ENCODE results near the gene CCDC137.

Gene CCDC137

GRCh38 chr17:81703747-81704654 is 37.5 kb downstream of the CCDC137 start:
- DNase-seq, result no peak

GRCh38 chr17:81705518-81706231 is 39.1 kb downstream of the CCDC137 start:
- no peak for DNase-seq

- DNase-seq, result no peak
Observed at GRCh38 chr17:81706232-81706611, 39.7 kb downstream of the CCDC137 start.

- no peak for DNase-seq
Observed at GRCh38 chr17:81706757-81707624, 40.5 kb downstream of the CCDC137 start.

GRCh38 chr17:81707725-81708646 is 41.4 kb downstream of the CCDC137 start:
- no peak for DNase-seq

GRCh38 chr17:81708739-81709185 is 42.2 kb downstream of the CCDC137 start:
- DNase-seq, result no peak

- DNase-seq, result no peak
Observed at GRCh38 chr17:81710514-81711308, 44.2 kb downstream of the CCDC137 start.

- DNase-seq, result peak; percentile 70
Observed at GRCh38 chr17:81711814-81712467, 45.4 kb downstream of the CCDC137 start, which contains the start of gene SLC25A10. Gene SLC25A10, plus strand, starts transcription at chr17:81712284. Its CDS starts 143 bp downstream, at chr17:81712427.

- DNase-seq, result no peak
Observed at GRCh38 chr17:81712468-81713003, 46.0 kb downstream of the CCDC137 start.

- DNase-seq, result no peak
Observed at GRCh38 chr17:81713004-81713555, 46.5 kb downstream of the CCDC137 start.

- DNase-seq, result no peak
Observed at GRCh38 chr17:81713556-81714411, 47.2 kb downstream of the CCDC137 start.

- no peak for DNase-seq
Observed at GRCh38 chr17:81714412-81715106, 48.0 kb downstream of the CCDC137 start.

GRCh38 chr17:81715107-81715871 is 48.8 kb downstream of the CCDC137 start:
- no peak for DNase-seq

GRCh38 chr17:81715872-81716673 is 49.5 kb downstream of the CCDC137 start:
- no peak for DNase-seq

GRCh38 chr17:81716674-81716996 is 50.1 kb downstream of the CCDC137 start:
- DNase-seq, result no peak

GRCh38 chr17:81717049-81717765 is 50.7 kb downstream of the CCDC137 start:
- no peak for DNase-seq

Data from activated gamma-delta T cell treated with Interleukin-2 at 50 U/mL for 16 hours (primary cell).